Activated naive CD8-positive, alpha-beta T cell treated with anti-CD3 and anti-CD28 coated beads for 36 hours (primary cell): ENCODE measurements around the gene AIMP2. TPM values are rescaled to one million over a fixed set of nuclear protein-coding genes. Genes with fewer than 3 reads are reported as not detected.
"Not testable (repeated sequence)": the region's sequence is repeated elsewhere in the genome, so short reads cannot be mapped to it uniquely, and the experiment has no call there.

Source experiments
- DNase-seq: peaks from one replicate; pipeline ENCODE4 v3.0.0; 2021
- H3K27ac Mint-ChIP-seq: one replicate; pipeline ENCODE4 v1.8.0; 2022; ENCODE audit warnings: mild to moderate bottlenecking, moderate library complexity, mixed read lengths
- H3K27me3 Mint-ChIP-seq: one replicate; pipeline ENCODE4 v1.8.0; 2022; ENCODE audit warnings: mild to moderate bottlenecking, mixed read lengths
- H3K36me3 Mint-ChIP-seq: one replicate; pipeline ENCODE4 v1.8.0; 2021; ENCODE audit warnings: mild to moderate bottlenecking, mixed read lengths
- H3K4me1 Mint-ChIP-seq: one replicate; pipeline ENCODE4 v1.8.0; 2021; ENCODE audit warnings: mixed read lengths
- H3K4me3 Mint-ChIP-seq: one replicate; pipeline ENCODE4 v1.8.0; 2022; ENCODE audit warnings: mild to moderate bottlenecking, moderate library complexity, mixed read lengths
- H3K9me3 Mint-ChIP-seq: one replicate; pipeline ENCODE4 v1.8.0; 2022; ENCODE audit warnings: mixed read lengths
- total RNA-seq, 2 experiments: library from RNA; stranded (reverse); gene quantifications; one replicate each; pipeline ENCODE4 v1.2.3, GENCODE V29; 2021

Gene AIMP2
- total RNA-seq, 2 experiments from 2014 or later: 83.4 to 84.4 TPM

DNA sequence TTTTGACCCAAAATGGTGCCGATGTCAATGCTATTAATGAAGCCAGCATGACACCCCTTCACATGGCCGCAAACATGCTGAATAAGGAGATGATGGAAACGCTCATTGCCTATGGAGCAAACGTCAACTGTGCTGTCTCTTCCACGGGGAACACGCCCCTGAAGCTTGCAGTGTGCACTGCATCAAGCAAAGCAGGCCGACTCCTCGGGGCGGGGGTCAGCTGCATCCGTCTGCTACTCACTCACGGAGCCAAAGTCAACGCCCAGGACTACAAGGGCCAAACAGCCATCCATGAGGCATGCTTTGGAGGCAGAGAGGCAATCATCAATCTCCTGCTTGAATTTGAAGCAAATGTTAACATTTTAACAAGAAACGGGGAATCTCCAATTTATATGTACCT is 26.6 kb downstream of the AIMP2 start:
- no peaks in the 10 kb centered on the region for H3K27me3 Mint-ChIP-seq
- H3K9me3 Mint-ChIP-seq: no peaks in the 10 kb centered on the region
- no peak overlapping the region for H3K4me3 Mint-ChIP-seq
- no peak for DNase-seq
- H3K4me1 Mint-ChIP-seq: no peaks in the 10 kb centered on the region
- peaks cover 7% of the 10 kb centered on the region for H3K36me3 Mint-ChIP-seq
- no peak overlapping the region for H3K27ac Mint-ChIP-seq

DNA sequence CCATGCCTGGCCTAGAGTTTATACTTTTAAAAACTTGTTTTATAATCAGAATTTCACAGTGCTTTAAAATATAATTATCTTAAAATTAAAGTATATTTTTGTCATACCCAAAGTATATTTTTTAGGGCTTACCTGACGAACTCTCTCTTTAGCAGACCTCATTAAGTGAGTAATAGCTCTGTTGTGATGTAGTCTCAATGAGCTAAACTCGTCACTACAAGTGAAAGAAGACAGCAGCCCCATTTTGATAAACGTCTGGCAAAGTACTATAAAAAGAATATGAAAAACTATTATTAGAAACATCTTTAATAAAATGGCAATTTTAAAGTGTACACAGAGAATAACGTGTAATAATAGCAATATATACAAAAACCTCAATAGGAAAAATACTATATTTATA is 40.7 kb downstream of the AIMP2 start:
- no peaks in the 10 kb centered on the region for H3K9me3 Mint-ChIP-seq
- peaks cover 8% of the 10 kb centered on the region for H3K36me3 Mint-ChIP-seq
- no peak for DNase-seq
- H3K4me1 Mint-ChIP-seq: peaks cover 2% of the 10 kb centered on the region
- H3K27ac Mint-ChIP-seq: no peak overlapping the region
- no peak overlapping the region for H3K4me3 Mint-ChIP-seq
- no peaks in the 10 kb centered on the region for H3K27me3 Mint-ChIP-seq

DNA sequence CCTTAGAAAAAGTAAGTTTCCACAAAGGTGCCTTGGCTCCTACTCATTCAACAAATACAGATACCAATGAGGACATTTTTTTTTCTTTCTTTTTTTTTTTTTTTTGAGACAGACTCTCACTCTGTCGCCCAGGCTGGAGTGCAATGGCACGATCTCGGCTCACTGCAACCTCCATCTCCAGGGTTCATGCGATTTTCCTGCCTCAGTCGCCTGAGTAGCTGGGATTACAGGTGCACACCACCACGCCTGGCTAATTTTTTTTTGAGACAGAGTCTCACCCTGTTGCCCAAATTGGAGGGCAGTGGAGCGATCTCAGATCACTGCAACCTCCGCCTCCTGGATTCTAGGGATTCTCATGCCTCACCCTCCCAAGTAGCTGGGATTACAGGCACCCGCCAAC is 42.1 kb downstream of the AIMP2 start:
- H3K4me3 Mint-ChIP-seq, H3K9me3 Mint-ChIP-seq, DNase-seq, H3K36me3 Mint-ChIP-seq, H3K4me1 Mint-ChIP-seq, H3K27me3 Mint-ChIP-seq, H3K27ac Mint-ChIP-seq: not testable (repeated sequence)

DNA sequence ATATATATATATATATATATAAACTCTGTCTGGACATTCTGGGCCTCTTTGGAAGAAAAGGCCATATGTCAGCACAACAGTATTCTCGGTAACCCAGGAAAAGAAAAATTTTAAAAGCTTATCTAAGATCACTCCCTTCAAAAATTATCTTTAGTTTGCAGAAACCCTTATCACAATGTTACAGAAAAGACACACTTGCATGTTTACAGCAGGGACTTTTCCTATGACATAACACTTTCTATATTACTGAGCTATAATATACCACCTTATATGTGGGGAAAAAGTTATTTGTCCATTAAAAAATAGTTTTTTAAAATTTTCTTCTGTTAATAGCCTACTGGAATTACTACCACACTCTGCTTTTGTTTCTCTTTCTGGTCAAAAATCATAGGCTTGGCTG is 47.5 kb downstream of the AIMP2 start:
- Mint-ChIP-seq H3K27me3 (no peaks in the 10 kb centered on the region), H3K36me3 (peaks cover 7% of the 10 kb centered on the region), H3K4me1 (peaks cover 15% of the 10 kb centered on the region), H3K4me3 (no peak overlapping the region), H3K27ac (no peak overlapping the region), H3K9me3 (no peaks in the 10 kb centered on the region)
- DNase-seq: no peak

GRCh38 chr7:6057316-6058129 is 48.5 kb downstream of the AIMP2 start:
- DNase-seq: no peak
- peaks cover 7% of the 10 kb centered on the region for H3K36me3 Mint-ChIP-seq
- peak overlapping the region; percentile 51 for H3K27ac Mint-ChIP-seq
- peaks cover 15% of the 10 kb centered on the region for H3K4me1 Mint-ChIP-seq
- peak overlapping the region; percentile 93 for H3K4me3 Mint-ChIP-seq
- no peaks in the 10 kb centered on the region for H3K9me3 Mint-ChIP-seq
- H3K27me3 Mint-ChIP-seq: no peaks in the 10 kb centered on the region

DNA sequence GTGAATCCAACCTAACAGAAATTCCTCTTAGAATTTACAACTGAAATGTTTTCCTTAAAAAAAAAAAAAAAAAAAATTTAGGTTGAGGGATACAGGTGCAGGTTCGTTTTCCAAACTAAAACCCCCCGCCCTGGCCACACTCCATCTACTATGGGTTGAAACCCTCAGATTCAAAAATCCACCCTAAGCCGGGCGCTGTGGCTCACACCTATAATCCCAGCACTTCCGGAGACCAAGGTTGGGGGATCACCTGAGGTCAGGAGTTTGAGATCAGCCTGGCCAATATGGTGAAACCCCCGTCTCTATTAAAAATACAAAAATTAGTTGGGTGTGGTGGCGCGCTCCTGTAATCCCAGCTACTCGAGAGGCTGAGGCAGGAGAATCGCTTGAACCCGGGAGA is 50.9 kb downstream of the AIMP2 start:
- H3K9me3 Mint-ChIP-seq, H3K36me3 Mint-ChIP-seq, DNase-seq, H3K27me3 Mint-ChIP-seq, H3K27ac Mint-ChIP-seq: not testable (repeated sequence)
- H3K4me1 Mint-ChIP-seq: peaks cover 15% of the 10 kb centered on the region
- peak overlapping the region; percentile 93 for H3K4me3 Mint-ChIP-seq

DNA sequence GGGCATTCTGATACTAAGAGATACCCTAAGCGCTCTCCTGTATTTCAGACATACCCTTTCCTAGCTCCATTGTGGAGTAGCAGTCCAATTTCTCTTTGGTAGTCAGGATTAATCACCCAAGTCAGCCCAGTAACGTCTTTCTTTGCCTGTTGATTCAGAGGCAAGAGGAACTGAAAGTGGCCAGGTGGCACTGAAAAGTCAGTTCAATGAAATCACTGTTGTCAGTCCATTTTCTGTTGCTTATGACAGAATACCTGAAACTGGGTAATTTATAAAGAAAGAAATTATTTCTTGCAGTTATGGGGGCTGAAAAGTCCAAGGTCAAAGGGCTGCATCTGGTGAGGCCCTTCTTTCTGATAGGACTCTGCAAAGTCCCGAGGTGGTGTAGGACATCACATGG is 62.3 kb downstream of the AIMP2 start:
- Mint-ChIP-seq H3K9me3 (no peaks in the 10 kb centered on the region), H3K4me1 (no peaks in the 10 kb centered on the region), H3K27me3 (no peaks in the 10 kb centered on the region), H3K4me3 (no peak overlapping the region), H3K27ac (no peak overlapping the region), H3K36me3 (no peaks in the 10 kb centered on the region)
- DNase-seq: no peak

Other genes starting within 250 kb of the AIMP2 start
- 10 to 100 TPM; 45.5 to 48.1 TPM for gene RNF216, start 227.6 kb upstream of the AIMP2 start, total RNA-seq
- not detected for gene OCM, start 128.5 kb upstream of the AIMP2 start, total RNA-seq
- 10 to 100 TPM; 96.8 to 98.2 TPM for gene CCZ1, start 110.5 kb upstream of the AIMP2 start, total RNA-seq
- not detected for gene RSPH10B, start 38.6 kb upstream of the AIMP2 start, total RNA-seq
- 10 to 100 TPM; 25.8 to 27.3 TPM for gene PMS2, start 223 bp upstream of the AIMP2 start, total RNA-seq
- under 1 TPM in 1 of 2 experiments, not detected in 1; 0.16 TPM for gene ANKRD61, start 22.1 kb downstream of the AIMP2 start, total RNA-seq
- gene EIF2AK1, start 49.9 kb downstream of the AIMP2 start, total RNA-seq: 100 to 1,000 TPM; 107 to 116 TPM
- 10 to 100 TPM; 11.9 to 12.9 TPM for gene USP42, start 95.7 kb downstream of the AIMP2 start, total RNA-seq